K562 (cell line): ENCODE data around the gene TRIP6. TPM values are rescaled to one million over a fixed set of nuclear protein-coding genes. Genes with fewer than 3 reads are reported as not detected.

Source experiments
- ARNT ChIP-seq, 2 experiments: fragments of 450-650 bp; IDR thresholded peaks; 2 replicates each; pipeline ENCODE4 v1.6.1; 2016; ENCODE audit warnings: mild to moderate bottlenecking in 1 of 2
- CBX2 ChIP-seq: fragments of 200-600 bp; sonication (generic); IDR thresholded peaks from one replicate; pipeline ENCODE4 v1.6.1; 2012; ENCODE audit warnings: mild to moderate bottlenecking, low read length, inconsistent platforms; ENCODE audit not compliant: insufficient read depth, poor library complexity, severe bottlenecking
- E2F3 ChIP-seq: fragments of 250-450 bp; sonication (Bioruptor Pico); IDR thresholded peaks from 2 replicates; pipeline ENCODE4 v1.4.0; 2020; ENCODE audit warnings: mild to moderate bottlenecking
- HNRNPLL ChIP-seq: fragments of 200-400 bp; formaldehyde crosslinking; IDR thresholded peaks from 2 replicates; pipeline ENCODE4 v1.6.1; 2017; ENCODE audit warnings: low read length, low read depth, mild to moderate bottlenecking; ENCODE audit not compliant: poor library complexity, severe bottlenecking
- MTA1 ChIP-seq: fragments of 450-650 bp; IDR thresholded peaks from 2 replicates; pipeline ENCODE4 v1.6.1; 2017; ENCODE audit warnings: borderline replicate concordance
- NCOA4 ChIP-seq: fragments of 450-650 bp; IDR thresholded peaks from 2 replicates; pipeline ENCODE4 v1.6.1; 2018; ENCODE audit warnings: mild to moderate bottlenecking; ENCODE audit not compliant: partially characterized antibody
- POLR2G ChIP-seq: fragments of 200-400 bp; formaldehyde crosslinking; IDR thresholded peaks from 2 replicates; pipeline ENCODE4 v1.6.1; 2017; ENCODE audit warnings: low read depth, mild to moderate bottlenecking, antibody characterized with exemption, low read length, moderate library complexity
- PTBP1 ChIP-seq: fragments of 200-400 bp; formaldehyde crosslinking; IDR thresholded peaks from 2 replicates; pipeline ENCODE4 v1.6.1; 2017; ENCODE audit warnings: low read depth, low read length
- SRSF7 ChIP-seq: fragments of 200-400 bp; formaldehyde crosslinking; optimal IDR thresholded peaks from 2 replicates; pipeline ENCODE3; 2017; ENCODE audit warnings: mild to moderate bottlenecking, low read depth, low read length
- TAF1 ChIP-seq: IDR thresholded peaks from 2 replicates; pipeline ENCODE4 v1.6.1; 2011; ENCODE audit warnings: mild to moderate bottlenecking, low read length, moderate library complexity; ENCODE audit not compliant: insufficient read depth, control insufficient read depth, severe bottlenecking; ENCODE audit errors: extremely low read depth
- ZNF134 ChIP-seq: fragments of 250-450 bp; sonication (Bioruptor Pico); conservative IDR thresholded peaks from 2 replicates; pipeline ENCODE4 v1.4.0; 2020
- ZNF24 ChIP-seq: fragments of 450-650 bp; IDR thresholded peaks from 2 replicates; pipeline ENCODE4 v1.6.1; 2016
- ZNF324 ChIP-seq: fragments of 250-450 bp; sonication (Bioruptor Pico); IDR thresholded peaks from 2 replicates; pipeline ENCODE4 v1.4.0; 2020; ENCODE audit warnings: mild to moderate bottlenecking
- polyA plus RNA-seq, 8 experiments: library from polyadenylated mRNA; depleted of rRNA in 4 of 8; stranded (reverse) in 5 of 8; unstranded in 3 of 8; fragments of >200 nt; fragmentation: Nextera tagmentation in 2 of 8; fragmentation: Illumina TruSeq in 1 of 8; extraction: Ambion mirVana in 2 of 8; extraction: Trizol in 1 of 8; gene quantifications; 2 replicates each; pipeline versions ENCODE4 v1.2.1 to v1.2.3, GENCODE V29; 2011 to 2014; ENCODE audit warnings: inconsistent platforms in 1 of 8, missing spikeins in 1 of 8
- total RNA-seq, 7 experiments: library from RNA; depleted of rRNA in 6 of 7; stranded (reverse); fragments of >200 nt in 6 of 7; fragmentation: Illumina TruSeq in 2 of 7; extraction: Trizol in 2 of 7; gene quantifications; 2 replicates each; pipeline versions ENCODE4 v1.2.1 to v1.2.3, GENCODE V29; 2011 to 2021; ENCODE audit warnings: low replicate concordance in 1 of 7
- TF ChIP-seq, protein P1 (sequence below), 3 experiments: fragments of 200-800 bp in 1 of 3; fragments of 250-450 bp in 1 of 3; fragments of 450-650 bp in 1 of 3; sonication (Bioruptor Pico) in 1 of 3; sonication (Bioruptor generic) in 1 of 3; formaldehyde crosslinking in 1 of 3; IDR thresholded peaks; 2 replicates each; pipeline versions ENCODE4 v1.6.1 to v1.8.0; 2016 to 2022; ENCODE audit warnings: mild to moderate bottlenecking in 2 of 3, missing genetic modification characterization in 2 of 3, missing compliant biosample characterization in 1 of 3, moderate library complexity in 1 of 3
- TF ChIP-seq, protein P2 (sequence below): fragments of 450-650 bp; IDR thresholded peaks from 2 replicates; pipeline ENCODE4 v1.7.0; 2016; ENCODE audit warnings: borderline replicate concordance
- TF ChIP-seq, protein P3 (sequence below): sonication (generic); formaldehyde crosslinking; IDR thresholded peaks from 2 replicates; pipeline ENCODE4 v1.8.1; 2022; ENCODE audit warnings: missing genetic modification reagents
- TF ChIP-seq, protein P4 (sequence below), 2 experiments: fragments of 450-650 bp in 1 of 2; IDR thresholded peaks; 2 replicates each; pipeline ENCODE4 v1.6.1; 2011 to 2017; ENCODE audit warnings: low read depth in 2 of 2, antibody characterized with exemption in 1 of 2, borderline replicate concordance in 1 of 2, low read length in 1 of 2, mild to moderate bottlenecking in 1 of 2, mixed read lengths in 1 of 2; ENCODE audit not compliant: control insufficient read depth in 1 of 2

Gene TRIP6
- total and polyA plus RNA-seq, 9 of the 15 experiments (the other 6 are each of a cell fraction or from before 2014, with no cell fraction given) = 5.9 to 141 (median 54.0) TPM

DNA sequence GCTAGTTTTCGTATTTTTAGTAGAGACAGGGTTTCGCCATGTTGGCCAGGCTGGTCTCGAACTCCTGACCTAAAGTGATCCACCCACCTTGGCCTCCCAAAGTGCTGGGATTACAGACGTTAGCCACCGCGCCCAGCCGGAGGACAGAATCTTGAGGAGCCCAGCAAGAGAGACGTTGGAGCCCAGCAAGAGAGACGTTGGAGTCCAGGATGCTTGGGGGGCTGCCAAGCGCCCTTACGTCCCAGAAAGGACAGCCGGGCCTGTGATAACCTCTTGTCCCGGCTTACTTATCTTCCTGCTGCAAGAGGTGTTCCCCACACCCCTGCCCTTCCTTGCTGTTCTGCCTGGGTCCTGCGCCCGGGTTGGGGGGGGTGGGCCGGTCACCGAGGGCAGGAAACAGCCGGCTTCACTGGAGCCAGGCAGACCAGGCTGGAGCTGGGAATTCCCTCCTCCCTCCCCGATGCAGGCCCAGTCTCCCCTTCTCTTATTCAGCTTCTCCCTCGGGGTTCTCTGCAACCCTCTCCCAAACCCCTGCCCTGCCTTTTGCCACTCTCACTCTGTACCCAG is 38.0 kb upstream of the TRIP6 start (continued):
- TF ChIP-seq, protein P1, sequence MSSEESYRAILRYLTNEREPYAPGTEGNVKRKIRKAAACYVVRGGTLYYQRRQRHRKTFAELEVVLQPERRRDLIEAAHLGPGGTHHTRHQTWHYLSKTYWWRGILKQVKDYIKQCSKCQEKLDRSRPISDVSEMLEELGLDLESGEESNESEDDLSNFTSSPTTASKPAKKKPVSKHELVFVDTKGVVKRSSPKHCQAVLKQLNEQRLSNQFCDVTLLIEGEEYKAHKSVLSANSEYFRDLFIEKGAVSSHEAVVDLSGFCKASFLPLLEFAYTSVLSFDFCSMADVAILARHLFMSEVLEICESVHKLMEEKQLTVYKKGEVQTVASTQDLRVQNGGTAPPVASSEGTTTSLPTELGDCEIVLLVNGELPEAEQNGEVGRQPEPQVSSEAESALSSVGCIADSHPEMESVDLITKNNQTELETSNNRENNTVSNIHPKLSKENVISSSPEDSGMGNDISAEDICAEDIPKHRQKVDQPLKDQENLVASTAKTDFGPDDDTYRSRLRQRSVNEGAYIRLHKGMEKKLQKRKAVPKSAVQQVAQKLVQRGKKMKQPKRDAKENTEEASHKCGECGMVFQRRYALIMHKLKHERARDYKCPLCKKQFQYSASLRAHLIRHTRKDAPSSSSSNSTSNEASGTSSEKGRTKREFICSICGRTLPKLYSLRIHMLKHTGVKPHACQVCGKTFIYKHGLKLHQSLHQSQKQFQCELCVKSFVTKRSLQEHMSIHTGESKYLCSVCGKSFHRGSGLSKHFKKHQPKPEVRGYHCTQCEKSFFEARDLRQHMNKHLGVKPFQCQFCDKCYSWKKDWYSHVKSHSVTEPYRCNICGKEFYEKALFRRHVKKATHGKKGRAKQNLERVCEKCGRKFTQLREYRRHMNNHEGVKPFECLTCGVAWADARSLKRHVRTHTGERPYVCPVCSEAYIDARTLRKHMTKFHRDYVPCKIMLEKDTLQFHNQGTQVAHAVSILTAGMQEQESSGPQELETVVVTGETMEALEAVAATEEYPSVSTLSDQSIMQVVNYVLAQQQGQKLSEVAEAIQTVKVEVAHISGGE (CRISPR knock-in tag; IDR thresholded peaks at IDR 0.05) = peak in 1 of 3 experiments; percentile 53; a peak in 1 of 6 replicates
- TF ChIP-seq PTBP1 (no peak), ZNF324 (no peak), MTA1 (no peak), CBX2 (no peak), POLR2G (no peak), ZNF134 (CRISPR knock-in tag) (no peak), TAF1 (peak; percentile 53), ZNF24 (no peak; the same call in 1 of the 2 replicates), HNRNPLL (peak; percentile 40), SRSF7 (no peak), ARNT (IDR thresholded peaks at IDR 0.05) (peak; percentile 44 to 50; a peak in 1 of 4 replicates), E2F3 (no peak), NCOA4 (no peak)
- TF ChIP-seq, protein P2, sequence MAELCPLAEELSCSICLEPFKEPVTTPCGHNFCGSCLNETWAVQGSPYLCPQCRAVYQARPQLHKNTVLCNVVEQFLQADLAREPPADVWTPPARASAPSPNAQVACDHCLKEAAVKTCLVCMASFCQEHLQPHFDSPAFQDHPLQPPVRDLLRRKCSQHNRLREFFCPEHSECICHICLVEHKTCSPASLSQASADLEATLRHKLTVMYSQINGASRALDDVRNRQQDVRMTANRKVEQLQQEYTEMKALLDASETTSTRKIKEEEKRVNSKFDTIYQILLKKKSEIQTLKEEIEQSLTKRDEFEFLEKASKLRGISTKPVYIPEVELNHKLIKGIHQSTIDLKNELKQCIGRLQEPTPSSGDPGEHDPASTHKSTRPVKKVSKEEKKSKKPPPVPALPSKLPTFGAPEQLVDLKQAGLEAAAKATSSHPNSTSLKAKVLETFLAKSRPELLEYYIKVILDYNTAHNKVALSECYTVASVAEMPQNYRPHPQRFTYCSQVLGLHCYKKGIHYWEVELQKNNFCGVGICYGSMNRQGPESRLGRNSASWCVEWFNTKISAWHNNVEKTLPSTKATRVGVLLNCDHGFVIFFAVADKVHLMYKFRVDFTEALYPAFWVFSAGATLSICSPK = peak; percentile 51; the same call in 1 of the 2 replicates
- TF ChIP-seq, protein P3, sequence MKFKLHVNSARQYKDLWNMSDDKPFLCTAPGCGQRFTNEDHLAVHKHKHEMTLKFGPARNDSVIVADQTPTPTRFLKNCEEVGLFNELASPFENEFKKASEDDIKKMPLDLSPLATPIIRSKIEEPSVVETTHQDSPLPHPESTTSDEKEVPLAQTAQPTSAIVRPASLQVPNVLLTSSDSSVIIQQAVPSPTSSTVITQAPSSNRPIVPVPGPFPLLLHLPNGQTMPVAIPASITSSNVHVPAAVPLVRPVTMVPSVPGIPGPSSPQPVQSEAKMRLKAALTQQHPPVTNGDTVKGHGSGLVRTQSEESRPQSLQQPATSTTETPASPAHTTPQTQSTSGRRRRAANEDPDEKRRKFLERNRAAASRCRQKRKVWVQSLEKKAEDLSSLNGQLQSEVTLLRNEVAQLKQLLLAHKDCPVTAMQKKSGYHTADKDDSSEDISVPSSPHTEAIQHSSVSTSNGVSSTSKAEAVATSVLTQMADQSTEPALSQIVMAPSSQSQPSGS = no peak
- TF ChIP-seq, protein P4, sequence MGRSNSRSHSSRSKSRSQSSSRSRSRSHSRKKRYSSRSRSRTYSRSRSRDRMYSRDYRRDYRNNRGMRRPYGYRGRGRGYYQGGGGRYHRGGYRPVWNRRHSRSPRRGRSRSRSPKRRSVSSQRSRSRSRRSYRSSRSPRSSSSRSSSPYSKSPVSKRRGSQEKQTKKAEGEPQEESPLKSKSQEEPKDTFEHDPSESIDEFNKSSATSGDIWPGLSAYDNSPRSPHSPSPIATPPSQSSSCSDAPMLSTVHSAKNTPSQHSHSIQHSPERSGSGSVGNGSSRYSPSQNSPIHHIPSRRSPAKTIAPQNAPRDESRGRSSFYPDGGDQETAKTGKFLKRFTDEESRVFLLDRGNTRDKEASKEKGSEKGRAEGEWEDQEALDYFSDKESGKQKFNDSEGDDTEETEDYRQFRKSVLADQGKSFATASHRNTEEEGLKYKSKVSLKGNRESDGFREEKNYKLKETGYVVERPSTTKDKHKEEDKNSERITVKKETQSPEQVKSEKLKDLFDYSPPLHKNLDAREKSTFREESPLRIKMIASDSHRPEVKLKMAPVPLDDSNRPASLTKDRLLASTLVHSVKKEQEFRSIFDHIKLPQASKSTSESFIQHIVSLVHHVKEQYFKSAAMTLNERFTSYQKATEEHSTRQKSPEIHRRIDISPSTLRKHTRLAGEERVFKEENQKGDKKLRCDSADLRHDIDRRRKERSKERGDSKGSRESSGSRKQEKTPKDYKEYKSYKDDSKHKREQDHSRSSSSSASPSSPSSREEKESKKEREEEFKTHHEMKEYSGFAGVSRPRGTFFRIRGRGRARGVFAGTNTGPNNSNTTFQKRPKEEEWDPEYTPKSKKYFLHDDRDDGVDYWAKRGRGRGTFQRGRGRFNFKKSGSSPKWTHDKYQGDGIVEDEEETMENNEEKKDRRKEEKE (IDR thresholded peaks at IDR 0.05; ENCODE audit: borderline replicate concordance in 1 of 2, control insufficient read depth in 1 of 2, low read depth in 2 of 2, low read length in 1 of 2) = no peak
